ENCODE data around the gene ZSCAN5B. TPM values are rescaled to one million over a fixed set of nuclear protein-coding genes. Genes with fewer than 3 reads are reported as not detected.

ZSCAN5B gene
- total RNA-seq, 2 donors from 2014 or later: not detected

DNA sequence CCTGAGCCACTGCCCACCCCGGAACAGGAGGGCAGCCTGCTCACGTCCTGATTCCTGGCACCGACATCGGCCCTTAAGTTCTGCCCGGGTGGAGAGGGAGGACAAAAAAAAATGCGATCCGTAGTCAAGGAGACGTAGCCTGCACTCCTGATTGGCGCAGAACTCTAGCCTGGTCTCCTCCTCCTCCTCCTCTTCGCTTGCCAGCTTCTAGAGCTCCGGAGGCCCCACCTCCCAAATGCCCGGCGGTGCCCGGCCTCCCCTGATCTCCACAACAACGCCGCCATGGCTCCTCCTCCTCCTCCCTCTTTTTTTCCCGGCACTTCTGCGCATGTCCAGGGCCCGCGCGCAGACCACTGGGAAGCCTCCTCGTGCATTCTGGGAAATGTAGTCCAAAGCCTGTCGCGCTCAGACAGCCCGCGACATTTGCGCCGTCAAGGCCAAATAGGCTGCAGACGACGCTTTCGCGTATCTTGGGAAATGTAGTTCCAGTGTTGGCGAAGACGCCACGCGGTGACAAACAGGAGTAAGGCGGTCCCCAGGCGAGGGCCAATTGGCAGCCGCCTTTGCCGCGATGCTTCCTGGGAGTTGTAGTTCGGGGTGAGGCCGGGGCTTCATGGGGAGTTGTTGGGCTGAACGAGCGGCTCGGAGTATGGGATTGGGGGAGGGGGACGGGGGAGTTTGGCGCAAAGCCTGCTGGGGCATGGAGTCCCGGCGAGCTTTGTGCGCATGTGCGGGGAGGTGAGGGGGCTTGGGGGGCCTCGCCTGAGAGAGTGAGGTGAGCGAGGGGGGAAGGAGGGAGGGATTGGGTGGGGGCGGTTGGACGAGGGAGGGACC is 56.8 kb downstream of the ZSCAN5B start, which contains the start of gene ZNF444:
Gene ZNF444 (plus strand): TSS at position 705 of the 834 bp plus-strand sequence. CDS start 5,625 bp downstream, outside the sequence.
- Mint-ChIP-seq H3K27ac (peak within 1 kb of the TSS; percentile 92 to 93), H3K36me3 (no peaks in the 10 kb centered on the region), H3K9me3 (no peaks in the 10 kb centered on the region)
- DNase-seq (ENCODE audit: low spot score in 2 of 2) (peak; percentile 96 to 99), ATAC-seq (peak; percentile 90 to 93)

- no peaks in the 10 kb centered on the region for H3K9me3 Mint-ChIP-seq
- H3K36me3 Mint-ChIP-seq: no peaks in the 10 kb centered on the region
- peak overlapping the region; percentile 92 to 93 for H3K27ac Mint-ChIP-seq
- DNase-seq (ENCODE audit: low spot score in 2 of 2) (no peak), ATAC-seq (peak in 1 of 2 donors; percentile 4)
These were observed 57.6 kb downstream of the ZSCAN5B start for GRCh38 chr19:56139847-56140582.

Other genes starting within 250 kb of the ZSCAN5B start
- gene NLRP8, start 250.0 kb downstream of the ZSCAN5B start, total RNA-seq: not detected
- not detected for gene NLRP5, start 211.0 kb downstream of the ZSCAN5B start, total RNA-seq
- gene ZNF787, start 76.5 kb downstream of the ZSCAN5B start, total RNA-seq: 10 to 100 TPM; 32.2 to 32.5 TPM
- 10 to 100 TPM; 25.9 to 37.3 TPM for gene ZNF444, start 56.5 kb downstream of the ZSCAN5B start, total RNA-seq
- not detected for gene GALP, start 21.8 kb downstream of the ZSCAN5B start, total RNA-seq
- gene ZSCAN5C, start 4.5 kb upstream of the ZSCAN5B start, total RNA-seq: not detected
- gene EDDM13, start 75.0 kb upstream of the ZSCAN5B start, total RNA-seq: 1 to 10 TPM; 1.2 to 2.0 TPM
- gene ZSCAN5A, start 117.1 kb upstream of the ZSCAN5B start, total RNA-seq: 10 to 100 TPM in 1 of 2 donors, 1 to 10 TPM in 1; 4.1 to 13.3 TPM
- gene ZNF582, start 195.8 kb upstream of the ZSCAN5B start, total RNA-seq: 1 to 10 TPM in 1 of 2 donors, under 1 TPM in 1; 0.84 to 3.5 TPM
- gene ZNF583, start 206.5 kb upstream of the ZSCAN5B start, total RNA-seq: 1 to 10 TPM in 1 of 2 donors, under 1 TPM in 1; 0.88 to 1.6 TPM